HEK293 (cell line): ENCODE data around the gene TMEM273.

Source experiments
- CTCF ChIA-PET: fragments of 350-600 bp; formaldehyde crosslinking; extraction: SDS; loops from one replicate; lab custom pipeline; 2021; ENCODE audit warnings: antibody characterized with exemption; lab: Yijun Ruan, JAX
- POLR2A ChIA-PET: fragments of 300-600 bp; formaldehyde crosslinking; extraction: SDS; loops from one replicate; lab custom pipeline; 2020; ENCODE audit warnings: antibody characterized with exemption, inconsistent platforms; lab: Yijun Ruan, JAX
- H3K27ac ChIP-seq: fragments of 200-500 bp; sonication (Bioruptor generic); 2 replicates; pipeline ENCODE4 v1.5.1; 2014; ENCODE audit warnings: low read depth, low read length, control low read depth, inconsistent platforms; ENCODE audit errors: extremely low read depth
- H3K36me3 ChIP-seq, 2 experiments: fragments of 200-500 bp in 1 of 2; sonication (Bioruptor generic) in 1 of 2; 1 replicate in 1 of 2; 2 replicates in 1 of 2; pipeline ENCODE4 v1.5.1; 2014 to 2017; ENCODE audit warnings: inconsistent platforms in 2 of 2, low read length in 2 of 2; ENCODE audit not compliant: control insufficient read depth in 2 of 2, insufficient read depth in 1 of 2
- H3K4me1 ChIP-seq: fragments of 200-500 bp; sonication (Bioruptor generic); 2 replicates; pipeline ENCODE4 v1.5.1; 2014; ENCODE audit warnings: mild to moderate bottlenecking, low read length, inconsistent platforms; ENCODE audit not compliant: control insufficient read depth, insufficient read depth
- H3K4me3 ChIP-seq: 2 replicates; pipeline ENCODE4 v1.5.1; 2011; ENCODE audit warnings: low read depth, mild to moderate bottlenecking, control low read depth, low read length, moderate library complexity
- H3K9me3 ChIP-seq: fragments of 200-500 bp; sonication (Bioruptor generic); 2 replicates; pipeline ENCODE4 v1.5.1; 2014; ENCODE audit warnings: low read depth, low read length, inconsistent platforms; ENCODE audit not compliant: control insufficient read depth, insufficient read depth
- GLIS1 ChIP-seq: fragments of 450-650 bp; formaldehyde crosslinking; IDR thresholded peaks from 2 replicates; pipeline ENCODE4 v1.5.1; 2016; ENCODE audit warnings: missing biosample characterization, missing genetic modification characterization
- KLF7 ChIP-seq: fragments of 450-650 bp; formaldehyde crosslinking; IDR thresholded peaks from 2 replicates; pipeline ENCODE4 v1.5.1; 2016; ENCODE audit warnings: missing biosample characterization, missing genetic modification characterization, borderline replicate concordance
- RBAK ChIP-seq: fragments of 450-650 bp; formaldehyde crosslinking; IDR thresholded peaks from 2 replicates; pipeline ENCODE4 v1.5.1; 2016; ENCODE audit warnings: missing biosample characterization, missing genetic modification characterization
- SP3 ChIP-seq: fragments of 450-650 bp; formaldehyde crosslinking; IDR thresholded peaks from 2 replicates; pipeline ENCODE4 v1.5.1; 2016; ENCODE audit warnings: missing biosample characterization, missing genetic modification characterization
- SP7 ChIP-seq: fragments of 450-650 bp; formaldehyde crosslinking; IDR thresholded peaks from 2 replicates; pipeline ENCODE4 v1.5.1; 2016; ENCODE audit warnings: missing biosample characterization, missing genetic modification characterization
- TCF7L2 ChIP-seq: IDR thresholded peaks from 2 replicates; pipeline ENCODE4 v1.6.1; 2011; ENCODE audit warnings: low read depth, mild to moderate bottlenecking, inconsistent platforms, low read length, moderate library complexity, borderline replicate concordance
- ZBTB26 ChIP-seq: fragments of 450-650 bp; formaldehyde crosslinking; optimal IDR thresholded peaks from 2 replicates; pipeline ENCODE3; 2016; ENCODE audit warnings: missing biosample characterization, mild to moderate bottlenecking, missing genetic modification characterization
- ZBTB8A ChIP-seq: fragments of 450-650 bp; formaldehyde crosslinking; IDR thresholded peaks from 2 replicates; pipeline ENCODE4 v1.5.1; 2016; ENCODE audit warnings: missing biosample characterization, missing genetic modification characterization
- ZFHX2 ChIP-seq: fragments of 450-650 bp; formaldehyde crosslinking; conservative IDR thresholded peaks from 2 replicates; pipeline ENCODE4 v1.5.1; 2016; ENCODE audit warnings: missing biosample characterization, missing genetic modification characterization
- ZNF112 ChIP-seq: fragments of 450-650 bp; formaldehyde crosslinking; IDR thresholded peaks from 2 replicates; pipeline ENCODE4 v1.5.0; 2017; ENCODE audit warnings: missing biosample characterization, missing genetic modification characterization
- ZNF16 ChIP-seq: fragments of 450-650 bp; formaldehyde crosslinking; IDR thresholded peaks from 2 replicates; pipeline ENCODE4 v1.5.1; 2016; ENCODE audit warnings: low read depth, missing biosample characterization, missing genetic modification characterization
- ZNF169 ChIP-seq: fragments of 450-650 bp; formaldehyde crosslinking; IDR thresholded peaks from 2 replicates; pipeline ENCODE4 v1.5.1; 2016; ENCODE audit warnings: missing biosample characterization, missing genetic modification characterization
- ZNF292 ChIP-seq: fragments of 450-650 bp; formaldehyde crosslinking; IDR thresholded peaks from 2 replicates; pipeline ENCODE4 v1.5.1; 2016; ENCODE audit warnings: low read depth, missing biosample characterization, missing genetic modification characterization, borderline replicate concordance
- ZNF341 ChIP-seq: fragments of 450-650 bp; formaldehyde crosslinking; IDR thresholded peaks from 2 replicates; pipeline ENCODE4; 2016; ENCODE audit warnings: low read depth, missing biosample characterization, missing genetic modification characterization
- ZNF366 ChIP-seq: fragments of 450-650 bp; formaldehyde crosslinking; conservative IDR thresholded peaks from 2 replicates; pipeline ENCODE4 v1.5.1; 2016; ENCODE audit warnings: missing biosample characterization, missing genetic modification characterization
- ZNF398 ChIP-seq: fragments of 450-650 bp; formaldehyde crosslinking; IDR thresholded peaks from 2 replicates; pipeline ENCODE4 v1.5.1; 2017; ENCODE audit warnings: missing biosample characterization, missing genetic modification characterization
- ZNF404 ChIP-seq: fragments of 450-650 bp; formaldehyde crosslinking; IDR thresholded peaks from 2 replicates; pipeline ENCODE4 v1.5.1; 2017; ENCODE audit warnings: missing biosample characterization, missing genetic modification characterization
- ZNF48 ChIP-seq: fragments of 450-650 bp; formaldehyde crosslinking; IDR thresholded peaks from 2 replicates; pipeline ENCODE4 v1.5.1; 2016; ENCODE audit warnings: missing biosample characterization, missing genetic modification characterization
- ZNF548 ChIP-seq: fragments of 450-650 bp; formaldehyde crosslinking; IDR thresholded peaks from 2 replicates; pipeline ENCODE4 v1.5.1; 2016; ENCODE audit warnings: missing biosample characterization, missing genetic modification characterization
- ZNF596 ChIP-seq: fragments of 450-650 bp; IDR thresholded peaks from 2 replicates; pipeline ENCODE4 v1.5.0; 2018; ENCODE audit warnings: missing biosample characterization, mild to moderate bottlenecking, missing genetic modification characterization, moderate library complexity
- ZNF600 ChIP-seq: fragments of 450-650 bp; formaldehyde crosslinking; IDR thresholded peaks from 2 replicates; pipeline ENCODE4 v1.5.1; 2016; ENCODE audit warnings: missing biosample characterization, missing genetic modification characterization
- ZNF639 ChIP-seq: fragments of 450-650 bp; formaldehyde crosslinking; IDR thresholded peaks from 2 replicates; pipeline ENCODE4 v1.5.1; 2016; ENCODE audit warnings: missing biosample characterization, missing genetic modification characterization

The TMEM273 gene

GRCh38 chr10:49172061-49172776, 16.0 kb downstream of the TMEM273 start:
- Histone ChIP-seq H3K4me1 (no peaks in the 10 kb centered on the region), H3K9me3 (no peaks in the 10 kb centered on the region), H3K27ac (no peak overlapping the region), H3K36me3 (no peaks in the 10 kb centered on the region), H3K4me3 (no peak overlapping the region)
- TF ChIP-seq ZNF404 (tag by site-specific recombination): no peak
- no peak for TF ChIP-seq ZNF16 (tag by site-specific recombination)
- TF ChIP-seq ZNF366 (tag by site-specific recombination): no peak
- ChIA-PET CTCF (no interaction called here), POLR2A (no interaction called here)

- TF ChIP-seq ZNF341 (tag by site-specific recombination): no peak
- TF ChIP-seq KLF7 (tag by site-specific recombination): no peak
- no peak for TF ChIP-seq ZBTB8A (tag by site-specific recombination)
- no peak for TF ChIP-seq ZNF292 (tag by site-specific recombination)
- TF ChIP-seq SP3 (tag by site-specific recombination): no peak
- TF ChIP-seq TCF7L2: no peak
- TF ChIP-seq ZNF600 (tag by site-specific recombination): no peak
- TF ChIP-seq ZFHX2 (tag by site-specific recombination): no peak
- no peak for TF ChIP-seq ZNF398 (tag by site-specific recombination)
- TF ChIP-seq ZNF169 (tag by site-specific recombination): no peak
- ChIA-PET CTCF (interaction anchor here (1.0 kb wide), 1 partner anchor 515 kb away, joined by 4 read pairs; no protein-coding TSS in a partner anchor), POLR2A (no interaction called here)
- Histone ChIP-seq H3K4me3 (no peak overlapping the region), H3K27ac (no peak overlapping the region), H3K9me3 (no peaks in the 10 kb centered on the region), H3K4me1 (no peaks in the 10 kb centered on the region), H3K36me3 (no peaks in the 10 kb centered on the region)
Observed at GRCh38 chr10:49171326-49172060, 16.7 kb downstream of the TMEM273 start.

GRCh38 chr10:49170632-49171325, 17.4 kb downstream of the TMEM273 start:
- no peak overlapping the region for H3K27ac ChIP-seq
- no peaks in the 10 kb centered on the region for H3K36me3 ChIP-seq
- ChIA-PET POLR2A (no interaction called here), CTCF (interaction anchor here (1.0 kb wide), 1 partner anchor 514 kb away, joined by 4 read pairs; no protein-coding TSS in a partner anchor)
- H3K4me3 ChIP-seq: no peak overlapping the region
- no peaks in the 10 kb centered on the region for H3K4me1 ChIP-seq
- no peaks in the 10 kb centered on the region for H3K9me3 ChIP-seq
- TF ChIP-seq ZNF112 (tag by site-specific recombination): no peak
- TF ChIP-seq ZNF48 (tag by site-specific recombination): no peak
- no peak for TF ChIP-seq ZNF596
- no peak for TF ChIP-seq SP7 (tag by site-specific recombination)
- no peak for TF ChIP-seq RBAK (tag by site-specific recombination)
- no peak for TF ChIP-seq ZNF548 (tag by site-specific recombination)
- TF ChIP-seq GLIS1 (tag by site-specific recombination): 0 out of 2 replicates have a peak, but pooled peaks have one; percentile 6
- no peak for TF ChIP-seq ZBTB26 (tag by site-specific recombination)
- no peak for TF ChIP-seq ZNF639 (tag by site-specific recombination)
